ENCODE measurements around the gene CNOT11.

The CNOT11 gene

GRCh38 chr2:101278925-101279324 lies 26.2 kb downstream of the CNOT11 start:
- no peak for DNase-seq (ENCODE audit: low spot score)

- no peak for DNase-seq (ENCODE audit: low spot score)
Measured at GRCh38 chr2:101281482-101281881, 28.8 kb downstream of the CNOT11 start.

- DNase-seq (ENCODE audit: low spot score), result no peak
Measured at GRCh38 chr2:101282980-101283379, 30.3 kb downstream of the CNOT11 start.

GRCh38 chr2:101286684-101287083 lies 34.0 kb downstream of the CNOT11 start:
- no peak for DNase-seq (ENCODE audit: low spot score)

GRCh38 chr2:101287303-101287702 lies 34.6 kb downstream of the CNOT11 start:
- DNase-seq (ENCODE audit: low spot score), result no peak

- DNase-seq (ENCODE audit: low spot score), result no peak
Measured at GRCh38 chr2:101290711-101291110, 38.0 kb downstream of the CNOT11 start.

GRCh38 chr2:101291973-101292372 lies 39.3 kb downstream of the CNOT11 start:
- no peak for DNase-seq (ENCODE audit: low spot score)

GRCh38 chr2:101293544-101293943 lies 40.9 kb downstream of the CNOT11 start:
- DNase-seq (ENCODE audit: low spot score), result no peak

GRCh38 chr2:101294861-101295260 lies 42.2 kb downstream of the CNOT11 start:
- DNase-seq (ENCODE audit: low spot score), result no peak

GRCh38 chr2:101295895-101296294 lies 43.2 kb downstream of the CNOT11 start:
- no peak for DNase-seq (ENCODE audit: low spot score)

- DNase-seq (ENCODE audit: low spot score), result no peak
Measured at GRCh38 chr2:101296371-101296770, 43.7 kb downstream of the CNOT11 start.

GRCh38 chr2:101297383-101297782 lies 44.7 kb downstream of the CNOT11 start:
- DNase-seq (ENCODE audit: low spot score), result no peak

- DNase-seq (ENCODE audit: low spot score), result no peak
Measured at GRCh38 chr2:101299604-101300003, 46.9 kb downstream of the CNOT11 start.

GRCh38 chr2:101300164-101300563 lies 47.5 kb downstream of the CNOT11 start:
- no peak for DNase-seq (ENCODE audit: low spot score)

- DNase-seq (ENCODE audit: low spot score), result no peak
Measured at GRCh38 chr2:101300836-101301235, 48.1 kb downstream of the CNOT11 start.

- no peak for DNase-seq (ENCODE audit: low spot score)
Measured at GRCh38 chr2:101302016-101302415, 49.3 kb downstream of the CNOT11 start.

GRCh38 chr2:101303688-101304087 lies 51.0 kb downstream of the CNOT11 start:
- no peak for DNase-seq (ENCODE audit: low spot score)

GRCh38 chr2:101305035-101305434 lies 52.3 kb downstream of the CNOT11 start:
- DNase-seq (ENCODE audit: low spot score), result no peak

GRCh38 chr2:101305492-101306078 lies 52.9 kb downstream of the CNOT11 start:
- no peak for DNase-seq (ENCODE audit: low spot score)

- no peak for DNase-seq (ENCODE audit: low spot score)
Measured at GRCh38 chr2:101306410-101306809, 53.7 kb downstream of the CNOT11 start.

GRCh38 chr2:101307503-101307902 lies 54.8 kb downstream of the CNOT11 start:
- DNase-seq (ENCODE audit: low spot score), result no peak

- DNase-seq (ENCODE audit: low spot score), result peak; percentile 13
Measured at GRCh38 chr2:101307950-101308431, 55.3 kb downstream of the CNOT11 start.

GRCh38 chr2:101308432-101309210 lies 55.9 kb downstream of the CNOT11 start, which contains the start of gene RNF149:
TSS of gene RNF149 (minus strand) at chr2:101308701. CDS start at chr2:101308588, 113 bp downstream.
- peak; percentile 89 for DNase-seq (ENCODE audit: low spot score)

All from hematopoietic multipotent progenitor cell treated with erythropoietin and hydrocortisone succinate and interleukin-3 and kit ligand, for 15 days (in vitro differentiated cells).